Neural cell (in vitro differentiated cells): ENCODE data around the gene MRPL10.

Source experiments
- EP300 ChIP-seq: fragments of 450-650 bp; conservative IDR thresholded peaks from 2 replicates; pipeline ENCODE4 v1.6.1; 2014; ENCODE audit warnings: antibody characterized with exemption, mild to moderate bottlenecking, moderate library complexity; ENCODE audit not compliant: poor library complexity, severe bottlenecking
- TF ChIP-seq, protein P1 (sequence below): fragments of 450-650 bp; IDR thresholded peaks from 2 replicates; pipeline ENCODE4 v1.5.1; 2014; ENCODE audit warnings: antibody characterized with exemption, mild to moderate bottlenecking, moderate library complexity; ENCODE audit not compliant: poor library complexity, severe bottlenecking

DNA sequence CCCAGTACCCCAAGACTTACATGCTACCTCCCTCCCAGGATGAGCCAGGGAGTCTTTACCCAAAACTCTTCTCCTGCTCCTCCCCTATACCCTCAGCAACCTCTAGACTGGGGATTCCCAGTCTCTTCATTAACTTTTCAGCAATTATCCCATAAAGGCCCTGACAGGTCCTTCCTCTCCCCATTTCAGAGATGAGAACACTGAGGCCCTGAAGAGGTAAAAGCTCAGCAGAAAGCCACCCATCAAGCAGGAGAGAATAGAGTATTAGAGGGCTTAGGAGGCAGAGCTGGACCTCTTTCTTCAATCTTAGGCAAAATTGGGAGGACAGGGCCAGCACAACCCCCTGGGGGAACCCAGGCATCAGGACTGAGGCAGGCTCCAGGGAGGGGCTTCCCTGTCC lies 25.5 kb upstream of the MRPL10 start:
- TF ChIP-seq, protein P1, sequence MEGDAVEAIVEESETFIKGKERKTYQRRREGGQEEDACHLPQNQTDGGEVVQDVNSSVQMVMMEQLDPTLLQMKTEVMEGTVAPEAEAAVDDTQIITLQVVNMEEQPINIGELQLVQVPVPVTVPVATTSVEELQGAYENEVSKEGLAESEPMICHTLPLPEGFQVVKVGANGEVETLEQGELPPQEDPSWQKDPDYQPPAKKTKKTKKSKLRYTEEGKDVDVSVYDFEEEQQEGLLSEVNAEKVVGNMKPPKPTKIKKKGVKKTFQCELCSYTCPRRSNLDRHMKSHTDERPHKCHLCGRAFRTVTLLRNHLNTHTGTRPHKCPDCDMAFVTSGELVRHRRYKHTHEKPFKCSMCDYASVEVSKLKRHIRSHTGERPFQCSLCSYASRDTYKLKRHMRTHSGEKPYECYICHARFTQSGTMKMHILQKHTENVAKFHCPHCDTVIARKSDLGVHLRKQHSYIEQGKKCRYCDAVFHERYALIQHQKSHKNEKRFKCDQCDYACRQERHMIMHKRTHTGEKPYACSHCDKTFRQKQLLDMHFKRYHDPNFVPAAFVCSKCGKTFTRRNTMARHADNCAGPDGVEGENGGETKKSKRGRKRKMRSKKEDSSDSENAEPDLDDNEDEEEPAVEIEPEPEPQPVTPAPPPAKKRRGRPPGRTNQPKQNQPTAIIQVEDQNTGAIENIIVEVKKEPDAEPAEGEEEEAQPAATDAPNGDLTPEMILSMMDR: no peak
- TF ChIP-seq EP300: no peak
